Bronchial epithelial cell (primary cell): ENCODE measurements around the gene MED25. TPM values are rescaled to one million over a fixed set of nuclear protein-coding genes. Genes with fewer than 3 reads are reported as not detected.

Experiments used
- DNase-seq: peaks from one replicate; pipeline ENCODE4 v3.0.0-alpha.2; 2010; ENCODE audit warnings: low read depth
- FAIRE-seq: peaks from 2 replicates; lab custom pipeline; 2011; peaks lifted over from hg19 to GRCh38; lab: Jason Lieb, UNC
- H3K27me3 ChIP-seq: 2 replicates; pipeline ENCODE4 v1.5.1; 2011; ENCODE audit warnings: low read length; ENCODE audit not compliant: control insufficient read depth, insufficient read depth
- H3K36me3 ChIP-seq: 2 replicates; pipeline ENCODE4 v1.5.1; 2011; ENCODE audit warnings: low read length; ENCODE audit not compliant: control insufficient read depth, insufficient read depth
- H3K4me3 ChIP-seq: 2 replicates; pipeline ENCODE4 v1.5.1; 2011; ENCODE audit warnings: mild to moderate bottlenecking, low read depth, low read length, control low read depth
- total RNA-seq: library from RNA; depleted of rRNA; stranded (reverse); fragments of >200 nt; gene quantifications from 2 replicates; pipeline ENCODE4 v1.2.1, GENCODE V29; 2014
- TF ChIP-seq, protein P1 (sequence below): IDR thresholded peaks from 2 replicates; pipeline ENCODE4 v1.5.1; 2011; ENCODE audit warnings: mild to moderate bottlenecking, moderate library complexity, low read length, control low read depth, inconsistent platforms; ENCODE audit not compliant: insufficient read depth, severe bottlenecking

Gene MED25
- total RNA-seq, 1 donor from 2014 or later: 8.2 TPM

- H3K36me3 ChIP-seq: peaks cover 22% of the 10 kb centered on the region
- FAIRE-seq: no peak
- DNase-seq: no peak
- H3K27me3 ChIP-seq: no peaks in the 10 kb centered on the region
- TF ChIP-seq, protein P1, sequence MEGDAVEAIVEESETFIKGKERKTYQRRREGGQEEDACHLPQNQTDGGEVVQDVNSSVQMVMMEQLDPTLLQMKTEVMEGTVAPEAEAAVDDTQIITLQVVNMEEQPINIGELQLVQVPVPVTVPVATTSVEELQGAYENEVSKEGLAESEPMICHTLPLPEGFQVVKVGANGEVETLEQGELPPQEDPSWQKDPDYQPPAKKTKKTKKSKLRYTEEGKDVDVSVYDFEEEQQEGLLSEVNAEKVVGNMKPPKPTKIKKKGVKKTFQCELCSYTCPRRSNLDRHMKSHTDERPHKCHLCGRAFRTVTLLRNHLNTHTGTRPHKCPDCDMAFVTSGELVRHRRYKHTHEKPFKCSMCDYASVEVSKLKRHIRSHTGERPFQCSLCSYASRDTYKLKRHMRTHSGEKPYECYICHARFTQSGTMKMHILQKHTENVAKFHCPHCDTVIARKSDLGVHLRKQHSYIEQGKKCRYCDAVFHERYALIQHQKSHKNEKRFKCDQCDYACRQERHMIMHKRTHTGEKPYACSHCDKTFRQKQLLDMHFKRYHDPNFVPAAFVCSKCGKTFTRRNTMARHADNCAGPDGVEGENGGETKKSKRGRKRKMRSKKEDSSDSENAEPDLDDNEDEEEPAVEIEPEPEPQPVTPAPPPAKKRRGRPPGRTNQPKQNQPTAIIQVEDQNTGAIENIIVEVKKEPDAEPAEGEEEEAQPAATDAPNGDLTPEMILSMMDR: no peak
- H3K4me3 ChIP-seq: no peak overlapping the region
Observed at GRCh38 chr19:49837425-49837824, 19.3 kb downstream of the MED25 start.

DNA sequence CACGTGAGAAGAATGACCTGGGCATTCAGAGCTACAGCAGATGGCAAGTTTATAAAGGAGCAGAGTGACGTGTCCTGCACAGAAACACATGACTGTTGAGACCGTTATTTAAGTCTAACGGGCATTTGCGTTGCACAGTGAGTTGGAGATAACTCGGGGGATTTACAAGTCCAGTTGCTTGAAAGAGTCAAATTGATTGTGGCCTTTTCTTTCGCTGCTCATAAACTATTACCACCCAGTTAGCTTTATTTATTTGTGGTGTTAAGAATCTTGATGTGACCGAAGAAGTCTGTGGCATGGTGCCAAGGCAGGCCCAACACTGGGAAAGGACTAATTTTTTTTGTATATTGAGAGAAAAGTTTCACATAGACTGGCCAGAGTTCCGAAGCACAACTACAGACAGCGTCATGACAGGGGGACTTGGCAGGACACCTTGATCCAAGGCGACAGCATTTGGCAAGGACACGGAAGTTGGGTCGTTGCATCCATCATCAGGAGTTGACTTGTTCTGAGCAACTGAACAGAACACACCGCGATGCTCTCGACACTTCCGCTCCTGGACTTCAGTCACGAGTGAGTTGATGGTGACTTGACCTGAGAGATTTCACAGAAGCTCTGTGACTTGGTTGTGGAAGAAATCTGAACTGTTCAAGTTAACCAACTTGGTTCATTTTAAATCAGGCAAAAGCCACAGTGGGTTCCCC, 20.9 kb downstream of the MED25 start:
- Histone ChIP-seq H3K36me3 (peaks cover 14% of the 10 kb centered on the region), H3K4me3 (no peak overlapping the region), H3K27me3 (no peaks in the 10 kb centered on the region)
- DNase-seq: no peak
- TF ChIP-seq, protein P1: no peak
- no peak for FAIRE-seq

DNA sequence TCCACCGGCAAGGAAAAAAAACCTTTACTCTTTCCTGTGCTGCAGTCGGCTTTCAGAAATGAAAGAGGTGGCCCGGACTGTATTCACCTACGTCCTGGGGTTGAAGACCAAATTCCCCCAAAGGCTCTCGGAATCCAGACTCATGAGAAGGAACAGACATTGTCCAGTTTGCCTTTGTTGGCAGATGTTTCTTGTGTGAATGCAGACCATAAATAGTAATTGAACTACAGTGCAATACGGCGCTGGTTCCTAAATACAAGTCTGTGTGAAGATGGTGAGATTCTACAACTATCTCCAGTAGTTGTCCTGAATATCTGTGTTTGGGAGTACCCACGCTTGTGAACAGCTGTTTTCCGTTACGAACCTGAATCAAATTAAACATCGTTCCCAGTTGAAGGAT, 21.6 kb downstream of the MED25 start:
- H3K27me3 ChIP-seq: no peaks in the 10 kb centered on the region
- TF ChIP-seq, protein P1: no peak
- H3K4me3 ChIP-seq: no peak overlapping the region
- FAIRE-seq (no peak), DNase-seq (no peak)
- H3K36me3 ChIP-seq: peaks cover 10% of the 10 kb centered on the region

- Histone ChIP-seq H3K4me3 (no peak overlapping the region), H3K36me3 (peaks cover 7% of the 10 kb centered on the region), H3K27me3 (no peaks in the 10 kb centered on the region)
- DNase-seq (no peak), FAIRE-seq (no peak)
- TF ChIP-seq, protein P1: no peak
Observed at GRCh38 chr19:49840321-49840720, 22.2 kb downstream of the MED25 start.

DNA sequence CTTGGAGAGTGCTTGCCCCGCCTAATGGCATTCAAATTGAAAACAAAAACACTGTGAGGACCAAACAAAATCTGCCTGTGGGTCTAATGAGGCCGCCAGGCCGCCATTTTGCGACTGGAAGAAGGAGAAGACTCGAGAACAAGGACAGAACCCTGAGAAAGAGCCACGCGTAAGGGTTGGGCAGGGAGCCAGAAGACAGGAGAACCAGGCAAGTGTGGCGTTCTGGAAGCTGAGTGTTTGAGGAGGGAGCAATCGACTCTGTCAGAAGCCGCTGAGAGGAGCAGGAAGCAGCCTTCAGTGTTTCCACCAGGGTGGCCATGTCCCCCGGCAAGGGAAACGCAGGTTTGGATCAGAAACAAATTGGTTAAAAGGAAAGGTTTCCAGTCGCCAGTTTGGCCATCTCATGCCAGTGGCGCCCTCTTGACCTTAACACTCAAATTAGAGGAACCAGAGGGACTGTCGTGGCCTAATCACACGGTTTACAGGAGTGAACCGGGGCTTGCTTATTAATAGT, 22.7 kb downstream of the MED25 start:
- TF ChIP-seq, protein P1: no peak
- DNase-seq (no peak), FAIRE-seq (no peak)
- H3K4me3 ChIP-seq: no peak overlapping the region
- H3K36me3 ChIP-seq: peaks cover 7% of the 10 kb centered on the region
- no peaks in the 10 kb centered on the region for H3K27me3 ChIP-seq
